ENCODE data around the gene MEGF11. TPM values are rescaled to one million over a fixed set of nuclear protein-coding genes. Genes with fewer than 3 reads are reported as not detected.

The MEGF11 gene
- polyA plus RNA-seq, 1 of the 3 experiments (the other 2 are of a cell fraction) = not detected

DNA sequence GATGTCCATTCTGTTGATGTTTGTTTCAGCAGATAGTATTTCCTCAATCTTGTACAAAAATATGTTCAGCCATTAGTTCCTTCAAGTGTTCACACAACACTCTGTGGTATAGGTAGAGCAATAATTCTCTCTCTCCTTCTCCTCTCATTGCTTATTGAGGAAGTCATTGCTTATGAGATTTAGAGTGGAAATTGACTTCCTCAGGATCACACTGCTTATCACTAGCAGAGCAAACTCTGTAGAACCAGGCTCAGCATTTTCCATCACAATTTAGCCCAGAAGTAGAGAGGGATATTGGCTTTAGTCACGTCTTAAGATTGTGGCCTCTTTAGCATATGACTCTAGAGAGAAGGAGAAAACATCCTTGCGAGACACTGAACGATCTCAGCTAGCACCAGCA is 353.1 kb downstream of the MEGF11 start:
- Histone ChIP-seq H3F3A (replicated peaks; ENCODE audit: insufficient read depth) (no peaks in the 10 kb centered on the region), H4K20me1 (ENCODE audit: insufficient read depth) (no peaks in the 10 kb centered on the region; the same call in 1 of the 2 replicates), H3K4me1 (ENCODE audit: control insufficient read depth in 1 of 2, insufficient read depth in 2 of 2, low read depth in 1 of 2, low read length in 1 of 2) (no peaks in the 10 kb centered on the region; a peak in 1 of 4 replicates), H3K9me2 (no peaks in the 10 kb centered on the region), H3K4me2 (no peak overlapping the region), H3K27ac (ENCODE audit: low read depth in 2 of 2, low read length in 1 of 2) (no peak overlapping the region), H3K4me3 (ENCODE audit: low read depth in 2 of 2, low read length in 1 of 2) (no peak overlapping the region), H3K36me3 (replicated peaks in 1 of 2; ENCODE audit: control insufficient read depth in 1 of 2, insufficient read depth in 2 of 2, low read length in 1 of 2) (peaks cover 50 to 82% of the 10 kb centered on the region in 2 experiments), H2AFZ (ENCODE audit: low read depth) (no peak overlapping the region), H3K27me3 (ENCODE audit: insufficient read depth) (no peaks in the 10 kb centered on the region), H3K79me2 (ENCODE audit: insufficient read depth) (no peaks in the 10 kb centered on the region), H3K9ac (no peak overlapping the region), H3K9me3 (no peaks in the 10 kb centered on the region)
- CTCF ChIA-PET = interaction anchor here (1.0 kb wide), 1 partner anchor 18 kb away, joined by 3 read pairs; no protein-coding TSS in a partner anchor
- TF ChIP-seq, protein P1, sequence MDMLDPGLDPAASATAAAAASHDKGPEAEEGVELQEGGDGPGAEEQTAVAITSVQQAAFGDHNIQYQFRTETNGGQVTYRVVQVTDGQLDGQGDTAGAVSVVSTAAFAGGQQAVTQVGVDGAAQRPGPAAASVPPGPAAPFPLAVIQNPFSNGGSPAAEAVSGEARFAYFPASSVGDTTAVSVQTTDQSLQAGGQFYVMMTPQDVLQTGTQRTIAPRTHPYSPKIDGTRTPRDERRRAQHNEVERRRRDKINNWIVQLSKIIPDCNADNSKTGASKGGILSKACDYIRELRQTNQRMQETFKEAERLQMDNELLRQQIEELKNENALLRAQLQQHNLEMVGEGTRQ (IDR thresholded peaks at IDR 0.05; ENCODE audit: borderline replicate concordance, low read depth, low read length) = no peak
- no peak for TF ChIP-seq NRF1 (IDR thresholded peaks at IDR 0.05; ENCODE audit: low read depth, low read length)
- no peak for TF ChIP-seq GATA2 (CRISPR knock-in tag; IDR thresholded peaks at IDR 0.05)
- TF ChIP-seq FOXJ3 (CRISPR knock-in tag; IDR thresholded peaks at IDR 0.05) = no peak
- TF ChIP-seq EP300 (IDR thresholded peaks at IDR 0.05; ENCODE audit: borderline replicate concordance in 1 of 2, low read depth in 1 of 2, low read length in 1 of 2) = no peak
- no peak for TF ChIP-seq MXI1 (IDR thresholded peaks at IDR 0.05; ENCODE audit: low read depth, low read length)
- no peak for TF ChIP-seq RXRA (IDR thresholded peaks at IDR 0.05; ENCODE audit: borderline replicate concordance, low read depth)
- TF ChIP-seq, protein P2, sequence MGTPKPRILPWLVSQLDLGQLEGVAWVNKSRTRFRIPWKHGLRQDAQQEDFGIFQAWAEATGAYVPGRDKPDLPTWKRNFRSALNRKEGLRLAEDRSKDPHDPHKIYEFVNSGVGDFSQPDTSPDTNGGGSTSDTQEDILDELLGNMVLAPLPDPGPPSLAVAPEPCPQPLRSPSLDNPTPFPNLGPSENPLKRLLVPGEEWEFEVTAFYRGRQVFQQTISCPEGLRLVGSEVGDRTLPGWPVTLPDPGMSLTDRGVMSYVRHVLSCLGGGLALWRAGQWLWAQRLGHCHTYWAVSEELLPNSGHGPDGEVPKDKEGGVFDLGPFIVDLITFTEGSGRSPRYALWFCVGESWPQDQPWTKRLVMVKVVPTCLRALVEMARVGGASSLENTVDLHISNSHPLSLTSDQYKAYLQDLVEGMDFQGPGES (IDR thresholded peaks at IDR 0.05; ENCODE audit: low read depth, low read length) = no peak
- no peak for TF ChIP-seq JUND (IDR thresholded peaks at IDR 0.05)
- no peak for TF ChIP-seq SIN3A (IDR thresholded peaks at IDR 0.05; ENCODE audit: borderline replicate concordance, low read depth, low read length)
- TF ChIP-seq MEF2A (IDR thresholded peaks at IDR 0.05; ENCODE audit: borderline replicate concordance, low read depth) = no peak
- TF ChIP-seq CHD2 (IDR thresholded peaks at IDR 0.05; ENCODE audit: low read length, partially characterized antibody) = no peak
- TF ChIP-seq NFIC (IDR thresholded peaks at IDR 0.05; ENCODE audit: borderline replicate concordance) = no peak
- TF ChIP-seq YY1 (IDR thresholded peaks at IDR 0.05; ENCODE audit: low read depth) = no peak
- TF ChIP-seq, protein P3, sequence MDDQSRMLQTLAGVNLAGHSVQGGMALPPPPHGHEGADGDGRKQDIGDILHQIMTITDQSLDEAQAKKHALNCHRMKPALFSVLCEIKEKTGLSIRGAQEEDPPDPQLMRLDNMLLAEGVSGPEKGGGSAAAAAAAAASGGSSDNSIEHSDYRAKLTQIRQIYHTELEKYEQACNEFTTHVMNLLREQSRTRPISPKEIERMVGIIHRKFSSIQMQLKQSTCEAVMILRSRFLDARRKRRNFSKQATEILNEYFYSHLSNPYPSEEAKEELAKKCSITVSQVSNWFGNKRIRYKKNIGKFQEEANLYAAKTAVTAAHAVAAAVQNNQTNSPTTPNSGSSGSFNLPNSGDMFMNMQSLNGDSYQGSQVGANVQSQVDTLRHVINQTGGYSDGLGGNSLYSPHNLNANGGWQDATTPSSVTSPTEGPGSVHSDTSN (IDR thresholded peaks at IDR 0.05) = no peak
- POLR2A ChIA-PET = no interaction called here
- WGBS (ENCODE audit: low lambda C conversion rate) = 91% methylated on average over 3 of the region's 3 CpGs
- DNase-seq = no peak

DNA sequence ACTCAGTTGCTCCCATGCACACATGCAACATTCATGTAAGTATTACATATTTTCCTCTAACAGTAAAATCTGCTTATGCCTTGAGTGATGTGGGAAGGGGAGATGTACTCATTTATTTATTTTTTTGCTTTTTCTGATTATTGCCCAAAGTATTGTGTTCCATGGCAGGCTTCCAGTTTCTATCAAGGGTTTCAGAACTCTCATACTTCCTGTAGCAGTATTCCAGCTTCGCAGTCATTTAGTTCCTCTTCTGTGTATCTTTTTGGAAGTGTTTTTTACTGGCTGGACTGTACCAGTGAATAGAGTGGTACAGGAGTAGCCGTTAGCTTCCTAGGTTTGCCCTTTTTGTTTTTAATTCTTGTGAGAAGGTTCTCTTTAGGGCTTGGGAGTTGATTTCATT is 357.3 kb downstream of the MEGF11 start:
- ChIA-PET POLR2A (no interaction called here), CTCF (interaction anchor here (1.0 to 1.2 kb wide), 3 partner anchors 14 to 285 kb away, joined by 3 to 5 read pairs (median 3); partner anchors contain the start of gene INTS14)
- H3K4me2 ChIP-seq = no peak overlapping the region
- no peak for DNase-seq
- H2AFZ ChIP-seq (ENCODE audit: low read depth) = no peak overlapping the region
- no peaks in the 10 kb centered on the region for H3K27me3 ChIP-seq (ENCODE audit: insufficient read depth)
- peaks cover 10% of the 10 kb centered on the region; the same call in 1 of the 2 replicates for H3K79me2 ChIP-seq (ENCODE audit: insufficient read depth)
- H3K9me2 ChIP-seq = no peaks in the 10 kb centered on the region
- no peaks in the 10 kb centered on the region for H3K4me1 ChIP-seq (ENCODE audit: control insufficient read depth in 1 of 2, insufficient read depth in 2 of 2, low read depth in 1 of 2, low read length in 1 of 2)
- no peaks in the 10 kb centered on the region; the same call in none of the 2 replicates for H4K20me1 ChIP-seq (ENCODE audit: insufficient read depth)
- TF ChIP-seq MEF2A (IDR thresholded peaks at IDR 0.05; ENCODE audit: borderline replicate concordance, low read depth) (no peak), ELF1 (IDR thresholded peaks at IDR 0.05) (no peak), FOXM1 (IDR thresholded peaks at IDR 0.05; ENCODE audit: low read depth) (no peak), NFIC (IDR thresholded peaks at IDR 0.05; ENCODE audit: borderline replicate concordance) (no peak)
- TF ChIP-seq, protein P1 (IDR thresholded peaks at IDR 0.05; ENCODE audit: borderline replicate concordance, low read depth, low read length) = no peak
- TF ChIP-seq, protein P4, sequence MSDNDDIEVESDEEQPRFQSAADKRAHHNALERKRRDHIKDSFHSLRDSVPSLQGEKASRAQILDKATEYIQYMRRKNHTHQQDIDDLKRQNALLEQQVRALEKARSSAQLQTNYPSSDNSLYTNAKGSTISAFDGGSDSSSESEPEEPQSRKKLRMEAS (IDR thresholded peaks at IDR 0.05; ENCODE audit: low read depth) = no peak
- H3K4me3 ChIP-seq (ENCODE audit: low read depth in 2 of 2, low read length in 1 of 2) = no peak overlapping the region
- H3K9ac ChIP-seq = no peak overlapping the region
- 100% methylated on average over 2 of the region's 2 CpGs for WGBS (ENCODE audit: low lambda C conversion rate)
- H3K36me3 ChIP-seq (replicated peaks in 1 of 2; ENCODE audit: control insufficient read depth in 1 of 2, insufficient read depth in 2 of 2, low read length in 1 of 2) = peaks cover 54 to 88% of the 10 kb centered on the region in 2 experiments
- no peaks in the 10 kb centered on the region for H3K9me3 ChIP-seq
- peaks cover 5% of the 10 kb centered on the region for H3F3A ChIP-seq (replicated peaks; ENCODE audit: insufficient read depth)
- no peak overlapping the region for H3K27ac ChIP-seq (ENCODE audit: low read depth in 2 of 2, low read length in 1 of 2)
